NCI-H2196 treated with DMSO at 0.1 percent for 48 hours (cell line): ENCODE results near the gene PEAK1.

Experiments
- DNase-seq: peaks from one replicate; lab custom pipeline; 2025; ENCODE audit not compliant: unreplicated experiment; lab: John Stamatoyannopoulos, UW

PEAK1 gene

GRCh38 chr15:77402740-77403379, 17.0 kb downstream of the PEAK1 start:
- no peak for DNase-seq

GRCh38 chr15:77400258-77400657, 19.6 kb downstream of the PEAK1 start:
- DNase-seq = no peak

DNA sequence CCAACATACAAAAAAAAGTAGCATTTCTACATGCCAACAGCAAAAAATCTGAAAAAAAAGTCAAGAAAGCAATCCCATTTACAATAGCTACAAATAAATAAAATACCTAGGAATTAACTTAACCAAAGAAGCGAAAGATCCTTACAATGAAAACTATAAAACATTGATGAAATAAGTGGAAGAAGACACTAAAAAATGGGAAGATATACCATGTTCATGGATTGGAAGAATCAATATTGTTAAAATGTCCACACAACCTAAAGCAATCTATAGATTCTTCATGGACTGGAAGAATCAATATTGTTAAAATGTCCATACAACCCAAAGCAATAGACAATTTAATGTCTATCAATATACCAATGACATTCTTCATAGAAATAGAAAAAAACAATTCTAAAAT, 21.0 kb downstream of the PEAK1 start:
- no peak for DNase-seq

DNA sequence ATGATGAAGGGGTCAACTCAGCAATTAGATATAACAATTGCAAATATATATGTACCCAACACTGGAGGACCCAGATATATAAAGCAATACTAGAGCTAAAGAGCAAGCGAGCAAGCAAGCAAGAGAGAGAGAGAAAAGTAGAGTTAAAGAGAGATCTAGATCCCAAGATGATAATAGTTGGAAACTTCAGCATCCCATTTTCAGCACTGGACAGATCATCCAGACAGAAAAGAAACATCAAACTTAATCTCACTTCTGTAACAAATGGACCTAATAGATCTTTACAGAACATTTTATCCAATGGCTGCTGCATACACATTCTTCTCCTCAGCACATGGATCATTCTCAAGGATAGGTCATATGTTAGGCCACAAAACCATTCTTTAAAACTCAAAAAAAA, 23.2 kb downstream of the PEAK1 start:
- DNase-seq = no peak

GRCh38 chr15:77395013-77395774, 24.7 kb downstream of the PEAK1 start:
- no peak for DNase-seq

- no peak for DNase-seq
These were observed 26.4 kb downstream of the PEAK1 start for GRCh38 chr15:77393471-77393840.

- no peak for DNase-seq
These were observed 27.0 kb downstream of the PEAK1 start for GRCh38 chr15:77392762-77393470.

DNA sequence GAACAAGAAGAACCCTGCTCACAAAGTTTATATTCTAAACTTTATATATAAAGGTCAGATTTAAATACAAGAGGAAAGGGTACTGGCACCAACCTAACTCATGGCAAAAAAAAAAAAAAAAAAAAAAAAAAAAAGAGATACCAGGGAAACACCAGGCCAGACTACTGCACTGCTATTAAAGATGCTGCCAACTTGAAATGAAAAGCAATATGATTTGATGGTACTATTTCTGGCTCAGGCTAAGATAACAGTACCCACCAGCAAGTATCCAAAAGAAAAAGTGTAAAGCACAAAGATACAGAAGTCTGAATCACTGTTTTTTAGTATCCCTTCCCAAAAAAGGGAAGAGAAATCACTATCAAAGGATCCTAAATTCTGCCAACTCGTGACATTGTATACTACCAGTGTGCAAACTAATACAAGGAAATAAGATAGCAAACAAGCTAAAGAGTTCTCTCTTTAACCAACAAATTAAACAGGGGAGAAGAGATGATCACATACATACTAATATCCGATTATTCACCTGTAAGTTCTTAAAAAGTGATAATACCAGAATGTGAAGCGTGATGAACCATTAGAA, 28.4 kb downstream of the PEAK1 start:
- DNase-seq = no peak

GRCh38 chr15:77387365-77388105, 32.4 kb downstream of the PEAK1 start:
- no peak for DNase-seq

GRCh38 chr15:77386626-77387025, 33.3 kb downstream of the PEAK1 start:
- DNase-seq = no peak

GRCh38 chr15:77384589-77385359, 35.1 kb downstream of the PEAK1 start:
- no peak for DNase-seq

GRCh38 chr15:77384086-77384485, 35.8 kb downstream of the PEAK1 start:
- no peak for DNase-seq

DNA sequence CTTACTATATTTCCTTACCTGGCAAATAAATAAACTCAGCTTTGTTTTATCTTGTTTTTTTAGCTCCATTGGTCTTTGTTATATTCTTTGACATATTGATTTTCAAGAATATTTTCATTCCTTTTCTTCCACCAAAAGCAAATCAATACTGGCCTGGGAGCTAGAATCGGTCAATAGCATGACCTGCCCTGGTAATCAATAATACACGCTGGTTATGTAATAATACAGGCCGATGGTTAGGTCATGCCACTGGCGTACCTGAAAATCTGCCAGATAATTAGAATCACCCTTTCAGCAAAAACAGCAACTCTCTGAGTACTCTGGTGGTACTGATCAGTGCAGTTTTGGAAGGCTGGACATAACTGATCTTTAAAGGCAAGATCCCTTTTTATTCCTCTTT, 39.9 kb downstream of the PEAK1 start:
- DNase-seq = no peak

DNA sequence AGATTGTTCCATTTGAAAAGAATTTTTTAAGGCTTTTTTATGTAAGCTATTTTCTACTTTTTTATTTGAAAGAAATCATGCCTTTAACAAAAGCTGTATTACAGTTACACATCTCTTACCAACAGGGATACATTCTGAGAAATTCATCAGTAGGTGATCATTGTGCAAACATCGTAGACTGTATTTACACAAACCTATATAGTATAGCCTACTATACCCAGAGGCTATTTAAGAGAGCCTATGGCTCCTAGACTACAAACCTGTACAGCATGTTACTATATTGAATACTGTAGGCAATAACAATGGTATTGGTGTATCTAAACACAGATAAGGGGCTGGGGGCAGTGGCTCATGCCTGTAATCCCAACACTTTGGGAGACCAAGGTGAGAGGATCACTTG, 43.1 kb downstream of the PEAK1 start:
- DNase-seq = no peak

- DNase-seq = no peak
These were observed 44.8 kb downstream of the PEAK1 start for GRCh38 chr15:77375133-77375532.

DNA sequence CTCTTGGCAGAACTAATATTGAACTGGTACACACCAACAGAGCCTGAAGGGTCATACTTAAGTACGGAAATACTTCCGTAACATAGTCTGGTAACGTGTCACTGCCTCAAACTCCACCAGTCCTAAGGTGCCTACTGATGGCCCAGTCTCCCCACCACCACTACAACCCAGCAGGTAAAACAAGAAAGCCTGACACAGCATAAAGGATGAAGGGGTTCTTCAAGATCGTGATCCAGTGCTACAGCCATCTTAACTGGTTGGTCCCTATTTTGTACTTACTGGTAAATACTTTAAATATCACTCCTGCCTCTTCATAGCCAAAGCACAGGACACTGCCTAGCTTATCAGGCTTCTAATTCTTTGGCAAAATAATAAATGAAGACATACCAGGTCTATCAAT, 46.5 kb downstream of the PEAK1 start:
- DNase-seq = no peak

GRCh38 chr15:77371850-77372563, 47.9 kb downstream of the PEAK1 start:
- DNase-seq = no peak

DNA sequence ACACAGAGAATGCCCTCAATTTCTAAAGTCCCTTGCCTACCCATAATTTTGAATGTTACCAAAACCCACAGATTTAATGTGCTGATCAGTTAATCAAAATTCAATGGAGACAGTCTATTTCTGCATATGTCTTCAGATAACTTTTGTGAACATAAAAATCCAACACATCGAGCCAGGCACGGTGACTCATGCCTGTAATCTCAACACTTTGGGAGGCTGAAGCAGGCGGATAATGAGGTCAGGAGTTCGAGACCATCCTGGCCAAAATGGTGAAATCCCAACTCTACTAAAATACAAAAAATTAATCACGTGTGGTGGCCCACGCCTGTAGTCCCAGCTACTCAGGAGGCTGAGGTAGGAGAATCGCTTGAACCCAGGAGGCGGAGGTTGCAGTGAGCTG, 49.3 kb downstream of the PEAK1 start:
- no peak for DNase-seq

DNA sequence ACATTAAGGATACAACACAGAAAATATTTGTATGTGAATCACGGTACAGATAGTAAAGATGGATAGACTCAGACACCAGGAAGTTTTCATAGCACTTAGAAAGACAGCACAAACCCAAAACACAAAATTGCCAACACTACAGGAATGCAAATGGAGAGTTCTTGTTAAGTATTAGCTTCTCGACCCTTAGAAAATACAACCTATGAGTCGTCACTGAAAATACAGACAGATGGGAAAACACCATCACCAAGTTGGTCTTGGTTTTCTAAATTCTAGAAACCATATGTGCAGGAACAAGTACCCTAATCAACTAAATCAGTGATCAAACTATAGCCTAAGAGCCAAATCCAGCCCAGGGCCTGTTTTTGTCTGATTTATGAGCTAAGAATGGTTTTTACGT, 50.7 kb downstream of the PEAK1 start:
- no peak for DNase-seq

DNA sequence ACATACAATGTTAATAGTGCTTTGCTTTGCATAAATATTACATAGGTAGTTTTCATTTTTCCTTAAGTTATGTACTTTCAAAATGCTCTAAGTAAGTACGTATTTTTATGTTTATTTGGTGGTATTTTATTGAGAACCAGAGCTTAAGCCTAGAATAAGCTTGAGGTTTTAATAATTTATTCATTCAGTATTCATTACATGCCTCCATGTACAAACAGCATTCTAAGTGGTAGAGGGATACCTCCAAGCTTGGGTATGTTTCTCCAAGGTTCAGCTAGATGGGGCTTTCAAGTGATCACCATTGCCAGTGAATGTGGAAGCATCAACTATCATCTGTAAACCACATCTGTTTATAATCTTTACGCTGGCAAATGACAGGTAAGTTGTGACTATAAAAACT, 52.3 kb downstream of the PEAK1 start:
- DNase-seq = no peak
